T-cell (primary cell): ENCODE data around the gene ATAD3A. TPM values are rescaled to one million over a fixed set of nuclear protein-coding genes. Genes with fewer than 3 reads are reported as not detected.
"Not testable (repeated sequence)": the region's sequence is repeated elsewhere in the genome, so short reads cannot be mapped to it uniquely, and the experiment has no call there.

Source experiments
- ATAC-seq, 4 experiments: fragments of 200-7000 bp in 3 of 4; fragments of 150-1000 bp in 1 of 4; cut with Tn5 transposase; replicated peaks in 1 of 4; 1 replicate in 3 of 4; 2 replicates in 1 of 4; pipeline ENCODE4 v1.10.0; 2021; ENCODE audit warnings: moderate library complexity in 3 of 4, mild to moderate bottlenecking in 2 of 4, moderate number of reproducible peaks in 1 of 4
- CTCF ChIA-PET, 2 donors: fragments of 300-600 bp; sonication (Branson Sonifier 250); formaldehyde crosslinking; loops; one replicate each; lab custom pipeline; 2022; ENCODE audit warnings: antibody characterized with exemption in 2 of 2; lab: Charles Lee
- POLR2A ChIA-PET, 2 donors: fragments of 300-600 bp; sonication (Branson Sonifier 250); formaldehyde crosslinking; loops; one replicate each; lab custom pipeline; 2022; ENCODE audit warnings: antibody characterized with exemption in 2 of 2; lab: Charles Lee
- DNase-seq, 35 experiments: peaks; one replicate each; pipeline versions ENCODE4 v3.0.0 to v3.0.0-alpha.2; 2013 to 2023
- H3K27ac ChIP-seq: one replicate; pipeline ENCODE4 v1.5.1; 2013; ENCODE audit warnings: low read length
- H3K27me3 ChIP-seq, 2 experiments: replicated peaks in 1 of 2; 1 replicate in 1 of 2; 2 replicates in 1 of 2; pipeline versions ENCODE4 v1.6.1 to v1.7.0; 2013; ENCODE audit warnings: low read length in 1 of 2, mixed read lengths in 1 of 2; ENCODE audit not compliant: control insufficient read depth in 2 of 2, insufficient read depth in 2 of 2; ENCODE audit errors: extremely low read depth in 1 of 2
- H3K36me3 ChIP-seq, 2 donors: 1 replicate in 1 of 2; 2 replicates in 1 of 2; pipeline versions ENCODE4 v1.6.1 to v1.7.0; 2013; ENCODE audit warnings: low read length in 1 of 2; ENCODE audit not compliant: control insufficient read depth in 2 of 2, insufficient read depth in 1 of 2; ENCODE audit errors: extremely low read depth in 1 of 2
- H3K4me1 ChIP-seq, 2 experiments: 1 replicate in 1 of 2; 2 replicates in 1 of 2; pipeline versions ENCODE4 v1.6.1 to v1.7.0; 2013; ENCODE audit warnings: low read length in 2 of 2, mixed read lengths in 1 of 2; ENCODE audit not compliant: insufficient read depth in 2 of 2, control insufficient read depth in 1 of 2; ENCODE audit errors: extremely low read depth in 1 of 2
- H3K4me3 ChIP-seq, 2 donors: 1 replicate in 1 of 2; 2 replicates in 1 of 2; pipeline versions ENCODE4 v1.5.1 to v1.7.0; 2013; ENCODE audit warnings: mild to moderate bottlenecking in 2 of 2, low read length in 1 of 2, moderate library complexity in 1 of 2; ENCODE audit not compliant: control insufficient read depth in 1 of 2; ENCODE audit errors: extremely low read depth in 1 of 2
- H3K9me3 ChIP-seq: 2 replicates; pipeline ENCODE4 v1.7.0; 2013
- H3K27ac Mint-ChIP-seq, 2 donors: one replicate each; pipeline ENCODE4 v1.8.0; 2020 to 2021; ENCODE audit warnings: mild to moderate bottlenecking in 2 of 2, mixed read lengths in 2 of 2
- H3K27me3 Mint-ChIP-seq, 2 donors: one replicate each; pipeline ENCODE4 v1.8.0; 2021 to 2022; ENCODE audit warnings: mixed read lengths in 2 of 2
- H3K36me3 Mint-ChIP-seq: one replicate; pipeline ENCODE4 v1.8.0; 2021; ENCODE audit warnings: mixed read lengths
- H3K4me1 Mint-ChIP-seq, 3 donors: one replicate each; pipeline ENCODE4 v1.8.0; 2020 to 2022; ENCODE audit warnings: mixed read lengths in 3 of 3, mild to moderate bottlenecking in 1 of 3
- H3K4me3 Mint-ChIP-seq, 3 donors: one replicate each; pipeline ENCODE4 v1.8.0; 2020 to 2022; ENCODE audit warnings: mild to moderate bottlenecking in 3 of 3, mixed read lengths in 3 of 3, moderate library complexity in 3 of 3
- H3K9me3 Mint-ChIP-seq, 3 donors: one replicate each; pipeline ENCODE4 v1.8.0; 2020 to 2022; ENCODE audit warnings: mixed read lengths in 3 of 3
- WGBS: methylation state at CpG from one replicate; pipeline ENCODE4 v1.1.5; 2013; ENCODE audit warnings: missing lambda C conversion rate; ENCODE audit not compliant: insufficient coverage; 5-methylcytosine and 5-hydroxymethylcytosine counted together
- total RNA-seq, 35 experiments: library from RNA in 6 of 35; stranded (reverse) in 6 of 35; fragments of 120-200 nt in 1 of 35; gene quantifications; one replicate each; pipeline versions ENCODE4 v1.2.1 to v1.2.4 and lab custom pipeline; 2013 to 2026

The ATAD3A gene
- total RNA-seq, 5 donors from 2014 or later (not counting 1 experiment from before 2014, with no cell fraction given), result 24.6 to 42.5 (median 31.1) TPM

DNA sequence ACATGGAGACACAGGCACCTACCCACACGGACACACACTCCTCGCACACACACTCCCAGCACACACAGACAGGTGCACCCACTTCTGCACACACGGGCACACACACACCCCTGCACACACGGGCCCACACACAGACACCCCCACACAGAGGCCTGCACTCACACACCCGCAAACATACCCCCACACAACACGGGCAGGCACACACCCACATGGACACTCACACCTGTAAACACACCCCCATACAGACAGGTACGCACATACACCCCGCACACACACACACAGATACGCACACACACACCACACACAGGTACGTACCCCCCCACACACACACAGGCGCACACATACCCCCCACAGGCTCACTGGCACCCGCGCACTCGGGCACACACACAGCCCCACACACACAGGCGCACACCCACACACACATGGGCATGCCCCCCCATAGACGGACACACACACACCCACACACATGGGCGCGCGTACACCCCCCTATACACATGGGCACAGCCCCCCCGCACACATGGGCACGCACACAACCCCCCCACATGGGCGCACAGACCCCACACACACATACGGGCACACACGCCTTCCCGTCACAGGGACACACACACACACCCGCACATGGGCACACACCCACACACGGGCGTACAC is 6.1 kb downstream of the ATAD3A start:
- no peak for ATAC-seq
- POLR2A ChIA-PET, result no interaction called here

DNA sequence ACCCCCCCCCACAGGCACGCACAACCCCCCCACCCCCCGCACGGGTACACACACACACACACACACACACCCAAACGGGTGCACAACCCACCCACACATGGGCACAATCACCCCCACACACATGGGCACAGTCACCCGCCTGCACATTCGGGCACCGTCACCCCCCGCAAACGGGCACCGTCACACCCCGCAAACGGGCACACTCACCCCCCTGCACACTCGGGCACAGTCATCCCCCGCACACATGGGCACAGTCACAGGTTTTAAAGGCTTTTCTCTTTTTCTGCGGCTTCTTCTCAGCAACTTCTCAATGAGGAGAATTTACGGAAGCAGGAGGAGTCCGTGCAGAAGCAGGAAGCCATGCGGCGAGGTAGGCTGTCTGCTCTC is 6.7 kb downstream of the ATAD3A start:
- CTCF ChIA-PET, H3K4me1 ChIP-seq, H3K27ac Mint-ChIP-seq, H3K27me3 ChIP-seq, H3K9me3 ChIP-seq, H3K9me3 Mint-ChIP-seq, H3K4me3 Mint-ChIP-seq, H3K27ac ChIP-seq, ATAC-seq, H3K4me3 ChIP-seq, H3K27me3 Mint-ChIP-seq, H3K4me1 Mint-ChIP-seq, DNase-seq, POLR2A ChIA-PET, H3K36me3 Mint-ChIP-seq: not testable (repeated sequence)
- peaks cover 5 to 18% of the 10 kb centered on the region in 2 donors for H3K36me3 ChIP-seq
- 94% methylated on average over 6 of the region's 19 CpGs for WGBS

More for the DNA sequence above, 6.1 kb downstream of the ATAD3A start:
- Histone ChIP-seq H3K27ac (no peak overlapping the region), H3K4me1 (peaks cover 0 to 4% of the 10 kb centered on the region in 2 experiments), H3K4me3 (no peak overlapping the region), H3K36me3 (peaks cover 0 to 17% of the 10 kb centered on the region in 2 donors), H3K9me3 (no peaks in the 10 kb centered on the region), H3K27me3 (no peaks in the 10 kb centered on the region)
- 97% methylated on average over 10 of the region's 28 CpGs for WGBS
- no peak for DNase-seq
- peaks cover 0 to 7% (median 6%) of the 10 kb centered on the region in 3 donors for H3K4me1 Mint-ChIP-seq
- H3K27ac Mint-ChIP-seq, result no peak overlapping the region
- H3K4me3 Mint-ChIP-seq, result no peak overlapping the region
- peaks cover 8% of the 10 kb centered on the region for H3K36me3 Mint-ChIP-seq
- CTCF ChIA-PET, result no interaction called here
- H3K27me3 Mint-ChIP-seq, result no peaks in the 10 kb centered on the region
- H3K9me3 Mint-ChIP-seq, result no peaks in the 10 kb centered on the region

DNA sequence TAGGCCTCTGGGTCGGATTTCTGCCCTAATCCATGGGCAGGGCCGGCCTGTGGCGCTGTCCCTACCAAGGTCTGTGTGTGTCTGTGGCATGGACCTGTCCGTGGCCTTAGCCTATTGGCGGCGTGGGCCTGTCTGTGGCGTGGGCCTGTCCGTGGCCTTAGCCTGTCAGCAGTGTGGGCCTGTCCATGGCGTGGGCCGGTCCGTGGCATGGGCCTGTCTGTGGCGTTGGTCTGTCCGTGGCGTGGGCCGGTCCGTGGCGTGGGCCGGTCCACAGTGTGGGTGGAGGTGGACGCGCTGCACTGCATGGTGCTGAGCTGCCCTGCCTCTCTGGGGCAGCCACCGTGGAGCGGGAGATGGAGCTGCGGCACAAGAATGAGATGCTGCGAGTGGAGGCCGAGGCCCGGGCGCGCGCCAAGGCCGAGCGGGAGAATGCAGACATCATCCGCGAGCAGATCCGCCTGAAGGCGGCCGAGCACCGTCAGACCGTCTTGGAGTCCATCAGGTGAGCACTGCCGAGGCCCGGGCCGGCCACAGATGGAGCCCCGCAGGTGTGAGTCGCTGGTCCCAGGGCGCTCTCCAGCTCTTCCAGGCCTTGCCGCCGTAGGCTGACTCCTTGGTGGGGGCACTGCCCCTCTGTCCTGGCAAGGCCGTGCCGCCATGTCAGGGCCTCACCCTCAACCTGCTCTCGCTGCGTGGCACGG is 8.0 kb downstream of the ATAD3A start:
- H3K27ac ChIP-seq, H3K9me3 Mint-ChIP-seq, H3K9me3 ChIP-seq, H3K4me1 ChIP-seq, H3K4me3 ChIP-seq, CTCF ChIA-PET, H3K36me3 Mint-ChIP-seq, DNase-seq, H3K4me1 Mint-ChIP-seq, ATAC-seq, H3K27me3 Mint-ChIP-seq, H3K27ac Mint-ChIP-seq, H3K27me3 ChIP-seq, POLR2A ChIA-PET, H3K4me3 Mint-ChIP-seq: not testable (repeated sequence)
- H3K36me3 ChIP-seq, result peaks cover 5 to 19% of the 10 kb centered on the region in 2 donors
- WGBS, result 98% methylated on average over 28 of the region's 51 CpGs

DNA sequence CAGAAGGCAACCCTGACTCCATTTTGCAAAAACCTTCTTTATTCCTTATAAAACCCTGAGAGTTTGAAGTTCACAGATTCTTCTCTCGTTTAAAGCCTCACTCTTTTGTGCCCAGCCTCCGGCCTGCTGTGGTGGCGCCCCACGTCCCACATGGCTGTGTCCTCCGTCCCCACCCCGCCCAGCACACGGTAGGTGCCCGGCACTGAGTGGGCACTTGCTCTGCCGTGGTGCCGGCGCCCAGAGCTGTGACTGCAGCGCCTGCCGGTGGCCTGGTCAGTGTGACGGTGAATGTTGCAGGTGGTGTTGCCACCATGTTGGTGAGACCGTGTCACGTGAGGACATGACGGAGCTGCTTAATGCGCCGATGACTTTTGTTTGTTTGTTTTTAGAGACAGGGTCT is 9.4 kb downstream of the ATAD3A start:
- Mint-ChIP-seq H3K4me3 (no peak overlapping the region), H3K27me3 (no peaks in the 10 kb centered on the region), H3K27ac (no peak overlapping the region), H3K36me3 (peaks cover 8% of the 10 kb centered on the region), H3K4me1 (no peaks in the 10 kb centered on the region), H3K9me3 (no peaks in the 10 kb centered on the region)
- no peaks in the 10 kb centered on the region for H3K9me3 ChIP-seq
- ATAC-seq (no peak), DNase-seq (no peak)
- no peaks in the 10 kb centered on the region for H3K27me3 ChIP-seq
- ChIA-PET POLR2A (interaction anchor here in 1 of 2 donors (0.6 kb wide), 1 partner anchor 8 kb away, joined by 3 read pairs; no protein-coding TSS in a partner anchor), CTCF (no interaction called here)
- H3K36me3 ChIP-seq, result peaks cover 11 to 20% of the 10 kb centered on the region in 2 donors
- no peak overlapping the region for H3K27ac ChIP-seq
- WGBS, result 98% methylated on average over 14 of the region's 19 CpGs
- no peaks in the 10 kb centered on the region for H3K4me1 ChIP-seq
- H3K4me3 ChIP-seq, result no peak overlapping the region

DNA sequence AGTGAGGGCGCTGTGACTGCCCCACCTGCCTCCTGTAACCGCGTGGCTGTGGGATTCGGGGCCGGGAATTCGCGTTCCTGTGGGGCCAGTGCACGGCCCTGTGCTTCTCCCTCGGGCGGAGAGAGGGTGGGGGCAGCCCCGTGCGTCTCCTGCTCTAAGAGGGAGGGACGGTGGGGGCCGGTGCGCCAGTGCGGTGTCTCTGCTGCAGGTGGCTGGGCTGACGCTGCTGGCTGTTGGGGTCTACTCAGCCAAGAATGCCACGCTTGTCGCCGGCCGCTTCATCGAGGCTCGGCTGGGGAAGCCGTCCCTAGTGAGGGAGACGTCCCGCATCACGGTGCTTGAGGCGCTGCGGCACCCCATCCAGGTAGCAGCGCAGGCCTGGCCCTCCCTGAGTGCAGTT is 10.6 kb downstream of the ATAD3A start:
- H3K27ac Mint-ChIP-seq, H3K9me3 ChIP-seq, ATAC-seq, H3K27ac ChIP-seq, CTCF ChIA-PET, H3K4me1 ChIP-seq, H3K9me3 Mint-ChIP-seq, DNase-seq, H3K4me1 Mint-ChIP-seq, POLR2A ChIA-PET, H3K27me3 ChIP-seq, H3K27me3 Mint-ChIP-seq, H3K4me3 ChIP-seq, H3K4me3 Mint-ChIP-seq: not testable (repeated sequence)
- peaks cover 11 to 19% of the 10 kb centered on the region in 2 donors for H3K36me3 ChIP-seq
- peaks cover 12% of the 10 kb centered on the region for H3K36me3 Mint-ChIP-seq
- WGBS, result 97% methylated on average over 9 of the region's 30 CpGs

DNA sequence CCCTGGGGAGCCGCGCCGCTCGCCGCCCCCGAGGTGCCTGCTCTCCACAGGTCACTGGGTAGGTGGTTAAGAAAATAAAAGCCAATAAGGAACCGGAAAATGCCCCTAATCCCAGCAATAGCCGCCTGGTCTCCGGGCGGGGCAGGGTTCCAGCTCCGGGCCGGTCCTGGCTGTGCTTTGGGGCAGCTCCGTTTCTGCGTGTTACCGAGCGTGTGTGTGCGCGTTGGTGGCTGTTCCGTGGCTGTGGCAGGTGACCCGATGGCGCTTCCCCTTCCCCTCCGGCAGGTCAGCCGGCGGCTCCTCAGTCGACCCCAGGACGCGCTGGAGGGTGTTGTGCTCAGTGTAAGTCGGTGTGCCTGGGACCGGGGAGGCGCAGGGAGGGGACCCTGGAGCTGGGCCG is 11.3 kb downstream of the ATAD3A start:
- H3K27ac ChIP-seq, H3K9me3 ChIP-seq, H3K27me3 ChIP-seq, ATAC-seq, H3K9me3 Mint-ChIP-seq, DNase-seq, H3K27ac Mint-ChIP-seq, H3K4me1 Mint-ChIP-seq, H3K4me3 ChIP-seq, CTCF ChIA-PET, POLR2A ChIA-PET, H3K4me1 ChIP-seq, H3K27me3 Mint-ChIP-seq, H3K4me3 Mint-ChIP-seq: not testable (repeated sequence)
- peaks cover 10% of the 10 kb centered on the region for H3K36me3 Mint-ChIP-seq
- WGBS, result 97% methylated on average over 9 of the region's 31 CpGs
- peaks cover 11 to 17% of the 10 kb centered on the region in 2 donors for H3K36me3 ChIP-seq
